Activated T-cell treated with anti-CD3 and anti-CD28 coated beads, Interleukin-2, amount 50 U/mL, for 24 hours (primary cell): ENCODE results near the gene CTIF.
A peak's percentile ranks its signal among the peaks of the same experiment; 100 is the strongest.
"Not testable (repeated sequence)": the region's sequence is repeated elsewhere in the genome, so short reads cannot be mapped to it uniquely, and the experiment has no call there.

ENCODE experiments used
- DNase-seq: peaks from one replicate; pipeline ENCODE4 v3.0.0-alpha.2; 2020
- H3K27ac Mint-ChIP-seq: 2 replicates; pipeline ENCODE4 v1.8.0; 2020; ENCODE audit warnings: mild to moderate bottlenecking, mixed read lengths
- H3K27me3 Mint-ChIP-seq: 2 replicates; pipeline ENCODE4 v1.8.0; 2020; ENCODE audit warnings: mixed read lengths
- H3K36me3 Mint-ChIP-seq: 2 replicates; pipeline ENCODE4 v1.8.0; 2020; ENCODE audit warnings: low read depth, mixed read lengths
- H3K4me1 Mint-ChIP-seq: 2 replicates; pipeline ENCODE4 v1.8.0; 2020; ENCODE audit warnings: low read depth, mixed read lengths
- H3K4me3 Mint-ChIP-seq: 2 replicates; pipeline ENCODE4 v1.8.0; 2020; ENCODE audit warnings: mild to moderate bottlenecking, moderate library complexity, mixed read lengths
- H3K9me3 Mint-ChIP-seq: 2 replicates; pipeline ENCODE4 v1.8.0; 2020; ENCODE audit warnings: mixed read lengths

Gene CTIF

GRCh38 chr18:48802543-48803290 lies 263.9 kb downstream of the CTIF start:
- Mint-ChIP-seq H3K36me3 (no peaks in the 10 kb centered on the region), H3K27ac (peak overlapping the region; percentile 91), H3K9me3 (no peaks in the 10 kb centered on the region), H3K4me3 (no peak overlapping the region), H3K4me1 (peaks cover 77% of the 10 kb centered on the region), H3K27me3 (no peaks in the 10 kb centered on the region)
- DNase-seq, result no peak

- Mint-ChIP-seq H3K27ac (no peak overlapping the region), H3K27me3 (no peaks in the 10 kb centered on the region), H3K4me3 (no peak overlapping the region), H3K4me1 (peaks cover 73% of the 10 kb centered on the region), H3K9me3 (no peaks in the 10 kb centered on the region), H3K36me3 (no peaks in the 10 kb centered on the region)
- DNase-seq, result peak; percentile 25
These were observed 264.7 kb downstream of the CTIF start for GRCh38 chr18:48803518-48803917.

GRCh38 chr18:48803951-48804855 lies 265.4 kb downstream of the CTIF start:
- H3K4me1 Mint-ChIP-seq, result peaks cover 73% of the 10 kb centered on the region
- peak; percentile 26 for DNase-seq
- H3K36me3 Mint-ChIP-seq, result no peaks in the 10 kb centered on the region
- H3K9me3 Mint-ChIP-seq, result no peaks in the 10 kb centered on the region
- H3K27me3 Mint-ChIP-seq, result no peaks in the 10 kb centered on the region
- no peak overlapping the region for H3K27ac Mint-ChIP-seq
- no peak overlapping the region for H3K4me3 Mint-ChIP-seq

GRCh38 chr18:48804856-48805610 lies 266.2 kb downstream of the CTIF start:
- no peaks in the 10 kb centered on the region for H3K27me3 Mint-ChIP-seq
- H3K36me3 Mint-ChIP-seq, result no peaks in the 10 kb centered on the region
- no peak overlapping the region for H3K27ac Mint-ChIP-seq
- peaks cover 65% of the 10 kb centered on the region for H3K4me1 Mint-ChIP-seq
- peak; percentile 24 for DNase-seq
- no peaks in the 10 kb centered on the region for H3K9me3 Mint-ChIP-seq
- H3K4me3 Mint-ChIP-seq, result no peak overlapping the region

DNA sequence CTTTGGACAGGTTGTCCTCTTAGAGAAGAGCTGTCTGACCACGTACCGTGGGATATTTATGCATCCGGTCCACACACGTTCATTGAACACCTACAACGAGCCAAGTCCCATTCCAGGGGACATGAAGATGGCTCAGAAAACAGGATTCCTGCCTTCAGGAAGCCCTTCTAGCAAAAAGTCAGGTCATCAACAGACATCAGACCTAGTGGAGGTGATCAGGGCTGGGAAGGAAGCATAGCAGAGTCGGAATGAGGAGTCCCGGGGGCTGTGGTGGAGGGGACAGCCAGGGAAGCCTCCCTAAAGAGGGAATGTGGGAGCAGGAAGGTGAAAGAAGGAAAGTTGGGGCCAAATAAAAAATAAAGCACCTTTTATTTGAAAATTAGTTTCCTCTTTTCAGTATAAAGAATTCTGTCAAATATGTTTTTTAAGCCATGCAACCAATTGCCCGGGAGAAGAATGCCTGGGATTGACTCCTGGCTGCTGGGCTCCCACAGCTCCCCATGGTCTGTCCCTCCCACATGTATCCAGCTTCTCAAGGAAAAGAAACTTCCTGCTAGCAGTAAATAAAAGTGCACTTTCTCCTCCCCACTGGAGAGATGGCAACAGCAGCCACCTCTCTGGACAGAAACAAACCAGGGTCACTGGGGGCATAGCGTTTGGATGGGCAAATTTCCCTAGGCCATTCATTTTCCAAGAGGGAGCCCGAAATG lies 267.1 kb downstream of the CTIF start:
- Mint-ChIP-seq H3K27me3 (no peaks in the 10 kb centered on the region), H3K36me3 (no peaks in the 10 kb centered on the region), H3K27ac (no peak overlapping the region), H3K9me3 (no peaks in the 10 kb centered on the region), H3K4me3 (no peak overlapping the region), H3K4me1 (peaks cover 57% of the 10 kb centered on the region)
- DNase-seq, result peak; percentile 18

GRCh38 chr18:48806551-48807261 lies 267.9 kb downstream of the CTIF start:
- peaks cover 50% of the 10 kb centered on the region for H3K4me1 Mint-ChIP-seq
- no peak overlapping the region for H3K4me3 Mint-ChIP-seq
- no peaks in the 10 kb centered on the region for H3K27me3 Mint-ChIP-seq
- no peaks in the 10 kb centered on the region for H3K36me3 Mint-ChIP-seq
- H3K9me3 Mint-ChIP-seq, result no peaks in the 10 kb centered on the region
- peak overlapping the region; percentile 60 for H3K27ac Mint-ChIP-seq
- peak; percentile 32 for DNase-seq

DNA sequence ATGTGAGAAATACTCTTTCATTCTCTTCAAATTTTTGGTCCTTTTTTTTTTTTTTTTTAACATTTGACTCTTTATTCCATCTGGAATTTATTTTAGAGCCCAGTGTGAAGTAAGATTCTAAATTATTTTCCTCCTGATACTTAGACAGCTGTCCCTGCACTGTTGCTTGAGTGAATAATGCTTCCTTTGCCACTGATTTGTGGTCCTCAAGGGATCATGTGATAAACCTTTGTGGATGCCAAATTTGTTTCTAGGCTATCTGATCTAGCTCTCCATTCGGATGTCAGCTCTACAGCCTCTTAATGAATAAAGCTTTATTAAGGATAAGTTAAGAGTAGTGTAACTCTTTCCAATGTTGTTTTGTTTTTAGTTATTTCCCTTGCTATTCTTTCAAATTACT lies 269.6 kb downstream of the CTIF start:
- Mint-ChIP-seq H3K4me3 (no peak overlapping the region), H3K27me3 (no peaks in the 10 kb centered on the region), H3K4me1 (peaks cover 45% of the 10 kb centered on the region), H3K36me3 (no peaks in the 10 kb centered on the region), H3K27ac (no peak overlapping the region), H3K9me3 (no peaks in the 10 kb centered on the region)
- DNase-seq, result no peak

- no peak for DNase-seq
- Mint-ChIP-seq H3K9me3 (no peaks in the 10 kb centered on the region), H3K27me3 (no peaks in the 10 kb centered on the region), H3K4me3 (no peak overlapping the region), H3K27ac (no peak overlapping the region), H3K36me3 (no peaks in the 10 kb centered on the region), H3K4me1 (peaks cover 51% of the 10 kb centered on the region)
These were observed 270.5 kb downstream of the CTIF start for GRCh38 chr18:48809365-48809764.

- no peaks in the 10 kb centered on the region for H3K36me3 Mint-ChIP-seq
- H3K4me1 Mint-ChIP-seq, result peaks cover 53% of the 10 kb centered on the region
- H3K4me3 Mint-ChIP-seq, result no peak overlapping the region
- no peak overlapping the region for H3K27ac Mint-ChIP-seq
- H3K27me3 Mint-ChIP-seq, result no peaks in the 10 kb centered on the region
- DNase-seq, result no peak
- no peaks in the 10 kb centered on the region for H3K9me3 Mint-ChIP-seq
These were observed 272.0 kb downstream of the CTIF start for GRCh38 chr18:48810805-48811204.

DNA sequence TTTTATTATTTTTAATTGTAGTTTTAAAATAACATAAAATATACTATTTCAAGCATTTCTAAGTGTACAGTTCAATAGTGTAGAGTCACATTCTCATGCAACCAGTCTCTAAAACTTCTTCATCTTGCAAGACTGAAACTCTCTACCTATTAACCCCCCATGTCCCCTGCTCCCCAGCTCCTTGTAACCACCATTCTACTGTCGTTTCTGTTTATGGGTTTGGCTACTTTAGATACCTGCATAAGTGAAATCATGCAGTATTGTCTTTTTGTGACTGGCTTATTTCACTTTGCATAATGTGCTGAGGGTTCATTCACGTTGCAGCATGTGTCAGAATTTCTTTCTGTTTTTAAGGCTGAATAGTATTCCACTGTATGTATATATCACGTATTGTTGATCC lies 272.6 kb downstream of the CTIF start:
- Mint-ChIP-seq H3K9me3 (no peaks in the 10 kb centered on the region), H3K27me3 (no peaks in the 10 kb centered on the region), H3K27ac (no peak overlapping the region), H3K4me1 (peaks cover 54% of the 10 kb centered on the region), H3K4me3 (no peak overlapping the region), H3K36me3 (no peaks in the 10 kb centered on the region)
- DNase-seq, result no peak

- peak; percentile 16 for DNase-seq
- H3K4me3 Mint-ChIP-seq, H3K9me3 Mint-ChIP-seq, H3K27me3 Mint-ChIP-seq, H3K27ac Mint-ChIP-seq, H3K36me3 Mint-ChIP-seq: not testable (repeated sequence)
- peaks cover 50% of the 10 kb centered on the region for H3K4me1 Mint-ChIP-seq
These were observed 273.2 kb downstream of the CTIF start for GRCh38 chr18:48811977-48812451.

DNA sequence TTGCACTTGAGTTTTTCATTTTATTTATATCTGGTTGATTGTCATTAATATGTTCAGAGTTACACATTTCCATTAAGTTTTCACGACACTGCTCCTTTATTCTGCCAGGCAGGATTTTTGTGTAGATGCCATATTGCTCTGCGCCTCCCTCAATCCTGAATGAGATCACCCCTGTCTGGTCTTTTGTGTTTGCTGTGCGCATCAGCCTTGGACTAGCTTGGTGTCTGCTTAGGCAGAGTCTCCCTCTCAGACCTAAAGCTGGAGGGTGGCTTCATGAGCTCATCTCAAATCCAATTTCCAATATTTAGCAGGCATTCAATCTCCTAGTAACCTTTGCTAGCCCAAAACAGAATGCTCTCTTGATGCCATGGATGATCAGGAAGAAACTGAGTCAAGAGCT lies 274.5 kb downstream of the CTIF start:
- no peak overlapping the region for H3K27ac Mint-ChIP-seq
- H3K4me3 Mint-ChIP-seq, result no peak overlapping the region
- no peaks in the 10 kb centered on the region for H3K27me3 Mint-ChIP-seq
- no peaks in the 10 kb centered on the region for H3K36me3 Mint-ChIP-seq
- DNase-seq, result no peak
- H3K9me3 Mint-ChIP-seq, result no peaks in the 10 kb centered on the region
- H3K4me1 Mint-ChIP-seq, result peaks cover 46% of the 10 kb centered on the region

DNA sequence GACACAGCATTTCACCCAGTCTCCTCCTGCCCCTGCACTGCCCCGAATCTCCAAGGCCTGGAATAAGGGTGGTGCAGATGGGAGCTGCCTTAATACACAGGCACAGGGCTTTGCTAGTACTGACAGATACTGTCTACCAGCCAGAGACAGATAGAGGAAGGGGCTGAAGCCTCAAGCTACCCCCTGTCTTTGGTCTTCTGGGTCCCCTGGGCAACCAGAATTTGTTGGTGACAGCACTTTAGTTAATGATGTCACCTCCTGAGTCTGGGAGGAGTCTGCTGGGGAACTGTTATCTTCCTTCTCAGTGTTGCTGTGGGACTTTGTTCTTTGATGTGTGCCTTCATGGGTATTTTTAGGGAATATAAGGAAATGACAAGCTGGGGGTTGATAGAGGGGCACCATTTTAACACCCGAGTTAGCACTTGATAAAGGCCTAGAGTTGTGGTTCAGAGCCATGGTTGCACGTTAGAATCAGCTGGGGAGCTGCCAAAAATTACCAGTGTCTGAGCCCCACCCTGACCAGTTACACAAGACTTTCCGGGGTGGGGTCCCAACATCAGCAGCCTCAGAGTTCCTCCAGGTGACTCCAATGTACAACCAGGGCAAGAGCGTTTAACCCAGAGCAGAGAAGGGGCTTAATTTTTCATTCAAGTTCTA lies 275.1 kb downstream of the CTIF start:
- Mint-ChIP-seq H3K36me3 (no peaks in the 10 kb centered on the region), H3K4me3 (no peak overlapping the region), H3K27me3 (no peaks in the 10 kb centered on the region), H3K9me3 (no peaks in the 10 kb centered on the region), H3K4me1 (peaks cover 46% of the 10 kb centered on the region), H3K27ac (peak overlapping the region; percentile 80)
- DNase-seq, result peak; percentile 33
